Measurements from ENCODE around the gene LIPT2. TPM values are rescaled to one million over a fixed set of nuclear protein-coding genes. Genes with fewer than 3 reads are reported as not detected.

LIPT2 gene
- total and polyA plus RNA-seq, 10 of the 15 experiments (the other 5 are each of a cell fraction or from before 2014, with no cell fraction given): 0.69 to 7.5 (median 3.8) TPM

Small RNA genes within 50 kb of the gene (small RNA-seq; reads per million reads assigned to genes)
- gene CYCSP27: not detected

Other genes with a start within 250 kb of the LIPT2 start
- not detected in 2 replicates for gene P4HA3, start 182.1 kb downstream of the LIPT2 start, total RNA-seq (2014; rRNA removed)
- not detected in 2 replicates for gene P4HA3, start 182.1 kb downstream of the LIPT2 start, total RNA-seq (2014; rRNA removed; fragmentation: Illumina TruSeq; extraction: Trizol)
- not detected in 2 replicates for gene P4HA3, start 182.1 kb downstream of the LIPT2 start, total RNA-seq (2021)
- not detected in 2 replicates for gene P4HA3, start 182.1 kb downstream of the LIPT2 start, polyA plus RNA-seq (2011; rRNA removed)
- not detected in 2 replicates for gene P4HA3, start 182.1 kb downstream of the LIPT2 start, polyA plus RNA-seq (2014; fragmentation: Illumina TruSeq; extraction: Trizol)
- gene P4HA3, start 182.1 kb downstream of the LIPT2 start, polyA plus RNA-seq (2014; fragmentation: Nextera tagmentation; extraction: Ambion mirVana): not detected
- not detected in 2 replicates for gene P4HA3, start 182.1 kb downstream of the LIPT2 start, polyA plus RNA-seq (2014; rRNA removed)
- gene P4HA3, start 182.1 kb downstream of the LIPT2 start, polyA plus RNA-seq (2016; fragmentation: Nextera tagmentation; extraction: Ambion mirVana): under 1 TPM in 1 of 2 experiments, not detected in 1; 0.08 TPM
- gene PGM2L1, start 95.3 kb downstream of the LIPT2 start, total RNA-seq (2014; rRNA removed): 0.05 and 0.11 TPM in 2 replicates
- gene PGM2L1, start 95.3 kb downstream of the LIPT2 start, total RNA-seq (2014; rRNA removed; fragmentation: Illumina TruSeq; extraction: Trizol): 0.13 and 0.14 TPM in 2 replicates
- 0.03 and 0.13 TPM in 2 replicates for gene PGM2L1, start 95.3 kb downstream of the LIPT2 start, total RNA-seq (2021)
- gene PGM2L1, start 95.3 kb downstream of the LIPT2 start, polyA plus RNA-seq (2011; rRNA removed): 0.10 and 0.14 TPM in 2 replicates
- 0.13 and 0.19 TPM in 2 replicates for gene PGM2L1, start 95.3 kb downstream of the LIPT2 start, polyA plus RNA-seq (2014; fragmentation: Illumina TruSeq; extraction: Trizol)
- gene PGM2L1, start 95.3 kb downstream of the LIPT2 start, polyA plus RNA-seq (2014; fragmentation: Nextera tagmentation; extraction: Ambion mirVana): under 1 TPM in 1 of 2 experiments, not detected in 1; 0.04 TPM
- gene PGM2L1, start 95.3 kb downstream of the LIPT2 start, polyA plus RNA-seq (2014; rRNA removed): 0.04 and 0.05 TPM in 2 replicates
- under 1 TPM; 0.15 to 0.20 TPM for gene PGM2L1, start 95.3 kb downstream of the LIPT2 start, polyA plus RNA-seq (2016; fragmentation: Nextera tagmentation; extraction: Ambion mirVana)
- gene KCNE3, start 26.2 kb downstream of the LIPT2 start, total RNA-seq (2014; rRNA removed): not detected in 2 replicates
- gene KCNE3, start 26.2 kb downstream of the LIPT2 start, total RNA-seq (2014; rRNA removed; fragmentation: Illumina TruSeq; extraction: Trizol): not detected in 2 replicates
- 0.08 TPM in 1 of 2 replicates, not detected in the other for gene KCNE3, start 26.2 kb downstream of the LIPT2 start, total RNA-seq (2021)
- gene KCNE3, start 26.2 kb downstream of the LIPT2 start, polyA plus RNA-seq (2011; rRNA removed): not detected in 2 replicates
- gene KCNE3, start 26.2 kb downstream of the LIPT2 start, polyA plus RNA-seq (2014; fragmentation: Illumina TruSeq; extraction: Trizol): not detected in 2 replicates
- not detected for gene KCNE3, start 26.2 kb downstream of the LIPT2 start, polyA plus RNA-seq (2014; fragmentation: Nextera tagmentation; extraction: Ambion mirVana)
- gene KCNE3, start 26.2 kb downstream of the LIPT2 start, polyA plus RNA-seq (2014; rRNA removed): not detected in 2 replicates
- not detected for gene KCNE3, start 26.2 kb downstream of the LIPT2 start, polyA plus RNA-seq (2016; fragmentation: Nextera tagmentation; extraction: Ambion mirVana)
- 23.8 and 25.9 TPM in 2 replicates for gene POLD3, start 98.9 kb upstream of the LIPT2 start, total RNA-seq (2014; rRNA removed)
- 36.0 and 38.3 TPM in 2 replicates for gene POLD3, start 98.9 kb upstream of the LIPT2 start, total RNA-seq (2014; rRNA removed; fragmentation: Illumina TruSeq; extraction: Trizol)
- gene POLD3, start 98.9 kb upstream of the LIPT2 start, total RNA-seq (2021): 36.4 and 39.2 TPM in 2 replicates
- 63.7 and 66.4 TPM in 2 replicates for gene POLD3, start 98.9 kb upstream of the LIPT2 start, polyA plus RNA-seq (2011; rRNA removed)
- 41.9 and 54.5 TPM in 2 replicates for gene POLD3, start 98.9 kb upstream of the LIPT2 start, polyA plus RNA-seq (2014; fragmentation: Illumina TruSeq; extraction: Trizol)
- 10 to 100 TPM; 30.9 to 36.5 TPM for gene POLD3, start 98.9 kb upstream of the LIPT2 start, polyA plus RNA-seq (2014; fragmentation: Nextera tagmentation; extraction: Ambion mirVana)
- gene POLD3, start 98.9 kb upstream of the LIPT2 start, polyA plus RNA-seq (2014; rRNA removed): 25.2 and 29.7 TPM in 2 replicates
- gene POLD3, start 98.9 kb upstream of the LIPT2 start, polyA plus RNA-seq (2016; fragmentation: Nextera tagmentation; extraction: Ambion mirVana): 10 to 100 TPM; 60.1 to 62.3 TPM
- gene CHRDL2, start 237.7 kb upstream of the LIPT2 start, total RNA-seq (2014; rRNA removed): not detected in 2 replicates
- not detected in 2 replicates for gene CHRDL2, start 237.7 kb upstream of the LIPT2 start, total RNA-seq (2014; rRNA removed; fragmentation: Illumina TruSeq; extraction: Trizol)
- not detected in 2 replicates for gene CHRDL2, start 237.7 kb upstream of the LIPT2 start, total RNA-seq (2021)
- gene CHRDL2, start 237.7 kb upstream of the LIPT2 start, polyA plus RNA-seq (2011; rRNA removed): not detected in 2 replicates
- not detected in 2 replicates for gene CHRDL2, start 237.7 kb upstream of the LIPT2 start, polyA plus RNA-seq (2014; fragmentation: Illumina TruSeq; extraction: Trizol)
- gene CHRDL2, start 237.7 kb upstream of the LIPT2 start, polyA plus RNA-seq (2014; fragmentation: Nextera tagmentation; extraction: Ambion mirVana): not detected
- gene CHRDL2, start 237.7 kb upstream of the LIPT2 start, polyA plus RNA-seq (2014; rRNA removed): not detected in 2 replicates
- gene CHRDL2, start 237.7 kb upstream of the LIPT2 start, polyA plus RNA-seq (2016; fragmentation: Nextera tagmentation; extraction: Ambion mirVana): not detected

Measured in GM12878 (cell line).